HEK293 (cell line): ENCODE data around the gene RTKN2.

Experiments used
- ATF2 ChIP-seq: fragments of 450-650 bp; formaldehyde crosslinking; IDR thresholded peaks from 2 replicates; pipeline ENCODE4 v1.5.1; 2016; ENCODE audit warnings: missing biosample characterization, missing genetic modification characterization, low read depth
- EGR2 ChIP-seq: fragments of 450-650 bp; formaldehyde crosslinking; IDR thresholded peaks from 2 replicates; pipeline ENCODE4 v1.5.1; 2016; ENCODE audit warnings: low read depth, missing biosample characterization, missing genetic modification characterization
- GLI2 ChIP-seq: fragments of 450-650 bp; formaldehyde crosslinking; IDR thresholded peaks from 2 replicates; pipeline ENCODE4; 2017; ENCODE audit warnings: missing biosample characterization, missing genetic modification characterization, low read depth, borderline replicate concordance
- HOXD13 ChIP-seq: sonication (generic); formaldehyde crosslinking; IDR thresholded peaks from 2 replicates; pipeline ENCODE4 v1.8.0; 2022; ENCODE audit warnings: missing genetic modification reagents, borderline replicate concordance
- MYNN ChIP-seq: fragments of 450-650 bp; formaldehyde crosslinking; IDR thresholded peaks from 2 replicates; pipeline ENCODE4 v1.5.1; 2016; ENCODE audit warnings: missing biosample characterization, missing genetic modification characterization, borderline replicate concordance
- PATZ1 ChIP-seq: fragments of 450-650 bp; formaldehyde crosslinking; IDR thresholded peaks from 2 replicates; pipeline ENCODE4 v1.5.1; 2016; ENCODE audit warnings: missing biosample characterization, missing genetic modification characterization
- PBX3 ChIP-seq: sonication (generic); formaldehyde crosslinking; IDR thresholded peaks from 2 replicates; pipeline ENCODE4 v1.8.1; 2022; ENCODE audit warnings: mild to moderate bottlenecking, moderate library complexity, missing genetic modification reagents
- PRDM10 ChIP-seq: fragments of 450-650 bp; formaldehyde crosslinking; IDR thresholded peaks from 2 replicates; pipeline ENCODE4 v1.5.1; 2016; ENCODE audit warnings: missing biosample characterization, missing genetic modification characterization
- SP7 ChIP-seq: fragments of 450-650 bp; formaldehyde crosslinking; IDR thresholded peaks from 2 replicates; pipeline ENCODE4 v1.5.1; 2016; ENCODE audit warnings: missing biosample characterization, missing genetic modification characterization
- ZBTB1 ChIP-seq: fragments of 450-650 bp; formaldehyde crosslinking; IDR thresholded peaks from 2 replicates; pipeline ENCODE4 v1.5.1; 2016; ENCODE audit warnings: missing biosample characterization, missing genetic modification characterization
- ZBTB17 ChIP-seq: fragments of 450-650 bp; formaldehyde crosslinking; IDR thresholded peaks from 2 replicates; pipeline ENCODE4 v1.5.1; 2016; ENCODE audit warnings: missing biosample characterization, missing genetic modification characterization
- ZBTB26 ChIP-seq: fragments of 450-650 bp; formaldehyde crosslinking; optimal IDR thresholded peaks from 2 replicates; pipeline ENCODE3; 2016; ENCODE audit warnings: missing biosample characterization, mild to moderate bottlenecking, missing genetic modification characterization
- ZBTB48 ChIP-seq: fragments of 450-650 bp; formaldehyde crosslinking; IDR thresholded peaks from 2 replicates; pipeline ENCODE4 v1.5.1; 2016; ENCODE audit warnings: missing biosample characterization, missing genetic modification characterization
- ZEB2 ChIP-seq: fragments of 450-650 bp; formaldehyde crosslinking; IDR thresholded peaks from 2 replicates; pipeline ENCODE4 v1.5.1; 2016; ENCODE audit warnings: missing biosample characterization, missing genetic modification characterization
- ZNF121 ChIP-seq: fragments of 450-650 bp; formaldehyde crosslinking; IDR thresholded peaks from 2 replicates; pipeline ENCODE4 v1.5.1; 2016; ENCODE audit warnings: missing biosample characterization, missing genetic modification characterization
- ZNF132 ChIP-seq: fragments of 450-650 bp; formaldehyde crosslinking; IDR thresholded peaks from 2 replicates; pipeline ENCODE4 v1.5.1; 2017; ENCODE audit warnings: missing biosample characterization, missing genetic modification characterization, borderline replicate concordance
- ZNF146 ChIP-seq: fragments of 450-650 bp; formaldehyde crosslinking; IDR thresholded peaks from 2 replicates; pipeline ENCODE4 v1.5.1; 2016; ENCODE audit warnings: missing biosample characterization, missing genetic modification characterization
- ZNF274 ChIP-seq, 2 experiments: fragments of 200-500 bp in 1 of 2; fragments of 450-650 bp in 1 of 2; sonication (Bioruptor generic) in 1 of 2; formaldehyde crosslinking in 1 of 2; IDR thresholded peaks; 2 replicates each; pipeline versions ENCODE4 v1.5.1 to v1.6.1; 2014 to 2016; ENCODE audit warnings: borderline replicate concordance in 1 of 2, inconsistent platforms in 1 of 2, low read length in 1 of 2, missing biosample characterization in 1 of 2, missing genetic modification characterization in 1 of 2
- ZNF416 ChIP-seq: fragments of 450-650 bp; formaldehyde crosslinking; IDR thresholded peaks from 2 replicates; pipeline ENCODE4 v1.5.1; 2016; ENCODE audit warnings: missing biosample characterization, missing genetic modification characterization
- ZNF596 ChIP-seq: fragments of 450-650 bp; IDR thresholded peaks from 2 replicates; pipeline ENCODE4 v1.5.0; 2018; ENCODE audit warnings: missing biosample characterization, mild to moderate bottlenecking, missing genetic modification characterization, moderate library complexity
- ZNF600 ChIP-seq: fragments of 450-650 bp; formaldehyde crosslinking; IDR thresholded peaks from 2 replicates; pipeline ENCODE4 v1.5.1; 2016; ENCODE audit warnings: missing biosample characterization, missing genetic modification characterization
- ZNF670 ChIP-seq: fragments of 450-650 bp; formaldehyde crosslinking; IDR thresholded peaks from 2 replicates; pipeline ENCODE4 v1.5.1; 2016; ENCODE audit warnings: missing biosample characterization, missing genetic modification characterization, low read depth
- ZNF837 ChIP-seq: fragments of 450-650 bp; formaldehyde crosslinking; IDR thresholded peaks from 2 replicates; pipeline ENCODE4 v1.5.1; 2016; ENCODE audit warnings: missing biosample characterization, missing genetic modification characterization
- ZSCAN4 ChIP-seq: fragments of 450-650 bp; formaldehyde crosslinking; IDR thresholded peaks from 2 replicates; pipeline ENCODE4 v1.5.1; 2017; ENCODE audit warnings: missing biosample characterization, missing genetic modification characterization
- ZXDB ChIP-seq: fragments of 450-650 bp; formaldehyde crosslinking; IDR thresholded peaks from 2 replicates; pipeline ENCODE4 v1.5.1; 2016; ENCODE audit warnings: missing biosample characterization, missing genetic modification characterization
- TF ChIP-seq, protein P1 (sequence below): fragments of 450-650 bp; formaldehyde crosslinking; IDR thresholded peaks from 2 replicates; pipeline ENCODE4 v1.5.1; 2017; ENCODE audit warnings: missing biosample characterization, missing genetic modification characterization

Gene RTKN2

GRCh38 chr10:62268399-62269114, at the start of gene RTKN2 (continued):
- TF ChIP-seq PRDM10 (tag by site-specific recombination) (peak; percentile 97), PATZ1 (peak; percentile 84), ZNF670 (tag by site-specific recombination) (no peak), MYNN (tag by site-specific recombination) (no peak), HOXD13 (CRISPR knock-in tag) (no peak), ZBTB1 (tag by site-specific recombination) (no peak), ZEB2 (peak; percentile 82), ZXDB (tag by site-specific recombination) (peak; percentile 99), ZNF146 (tag by site-specific recombination) (no peak), ZNF121 (tag by site-specific recombination) (no peak), EGR2 (peak; percentile 84), ATF2 (tag by site-specific recombination) (no peak), ZBTB26 (tag by site-specific recombination) (peak; percentile 79), SP7 (tag by site-specific recombination) (peak; percentile 61; the same call in 1 of the 2 replicates), ZNF416 (tag by site-specific recombination) (no peak), ZBTB48 (tag by site-specific recombination) (peak; percentile 22; the same call in 1 of the 2 replicates), ZNF600 (tag by site-specific recombination) (peak; percentile 63; the same call in 1 of the 2 replicates), ZNF596 (tag by site-specific recombination) (0 out of 2 replicates have a peak, but pooled peaks have one; percentile 4), ZBTB17 (tag by site-specific recombination) (peak; percentile 28; the same call in 1 of the 2 replicates), ZNF132 (tag by site-specific recombination) (no peak), ZNF274 (IDR thresholded peaks at IDR 0.05; ENCODE audit: low read length) (no peak), ZNF274 (tag by site-specific recombination; IDR thresholded peaks at IDR 0.05; ENCODE audit: borderline replicate concordance) (no peak), GLI2 (tag by site-specific recombination) (no peak), ZNF837 (tag by site-specific recombination) (no peak), ZSCAN4 (tag by site-specific recombination) (no peak), PBX3 (no peak)
- TF ChIP-seq, protein P1, sequence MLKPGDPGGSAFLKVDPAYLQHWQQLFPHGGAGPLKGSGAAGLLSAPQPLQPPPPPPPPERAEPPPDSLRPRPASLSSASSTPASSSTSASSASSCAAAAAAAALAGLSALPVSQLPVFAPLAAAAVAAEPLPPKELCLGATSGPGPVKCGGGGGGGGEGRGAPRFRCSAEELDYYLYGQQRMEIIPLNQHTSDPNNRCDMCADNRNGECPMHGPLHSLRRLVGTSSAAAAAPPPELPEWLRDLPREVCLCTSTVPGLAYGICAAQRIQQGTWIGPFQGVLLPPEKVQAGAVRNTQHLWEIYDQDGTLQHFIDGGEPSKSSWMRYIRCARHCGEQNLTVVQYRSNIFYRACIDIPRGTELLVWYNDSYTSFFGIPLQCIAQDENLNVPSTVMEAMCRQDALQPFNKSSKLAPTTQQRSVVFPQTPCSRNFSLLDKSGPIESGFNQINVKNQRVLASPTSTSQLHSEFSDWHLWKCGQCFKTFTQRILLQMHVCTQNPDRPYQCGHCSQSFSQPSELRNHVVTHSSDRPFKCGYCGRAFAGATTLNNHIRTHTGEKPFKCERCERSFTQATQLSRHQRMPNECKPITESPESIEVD (tag by site-specific recombination) = no peak
